ENCODE results near the gene PHACTR3. TPM values are rescaled to one million over a fixed set of nuclear protein-coding genes. Genes with fewer than 3 reads are reported as not detected.
"Not testable (repeated sequence)": the region's sequence is repeated elsewhere in the genome, so short reads cannot be mapped to it uniquely, and the experiment has no call there.

Gene PHACTR3
- total RNA-seq, 1 donor from 2014 or later, result 1.0 TPM

DNA sequence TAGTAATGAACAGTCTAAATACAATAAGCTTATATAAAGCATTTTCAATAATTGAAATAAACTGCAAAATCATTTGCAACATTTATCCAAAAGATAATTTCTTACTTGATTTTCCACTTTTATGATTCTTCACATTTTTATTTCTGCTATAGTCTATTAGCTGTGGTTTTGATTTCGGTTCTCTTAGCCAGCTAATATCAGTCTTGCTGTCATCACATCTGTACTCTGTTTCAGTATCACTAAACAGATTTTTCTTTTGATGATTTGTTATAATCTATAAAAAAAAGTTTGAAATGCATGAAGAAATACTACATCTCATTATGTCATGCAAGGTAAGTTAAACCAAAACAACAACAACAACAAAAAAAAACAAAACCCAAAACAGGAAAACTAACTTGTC lies 275.9 kb downstream of the PHACTR3 start:
- no peaks in the 10 kb centered on the region for H3K36me3 ChIP-seq (ENCODE audit: control insufficient read depth in 3 of 3, insufficient read depth in 3 of 3, low read length in 3 of 3)
- no peak overlapping the region for H3K9ac ChIP-seq (ENCODE audit: low read depth in 1 of 3, low read length in 3 of 3)
- no peaks in the 10 kb centered on the region for H3K9me3 ChIP-seq (ENCODE audit: control insufficient read depth in 3 of 3, low read length in 3 of 3)
- H3K27ac ChIP-seq (ENCODE audit: low read depth, low read length), result no peak overlapping the region
- no peaks in the 10 kb centered on the region for H3K4me1 ChIP-seq (ENCODE audit: control insufficient read depth in 3 of 3, insufficient read depth in 3 of 3, low read length in 3 of 3)
- no peak overlapping the region for H3K4me3 ChIP-seq (ENCODE audit: low read length in 3 of 3)
- no peaks in the 10 kb centered on the region for H3K27me3 ChIP-seq (ENCODE audit: control insufficient read depth in 3 of 3, insufficient read depth in 3 of 3, low read length in 3 of 3)

DNA sequence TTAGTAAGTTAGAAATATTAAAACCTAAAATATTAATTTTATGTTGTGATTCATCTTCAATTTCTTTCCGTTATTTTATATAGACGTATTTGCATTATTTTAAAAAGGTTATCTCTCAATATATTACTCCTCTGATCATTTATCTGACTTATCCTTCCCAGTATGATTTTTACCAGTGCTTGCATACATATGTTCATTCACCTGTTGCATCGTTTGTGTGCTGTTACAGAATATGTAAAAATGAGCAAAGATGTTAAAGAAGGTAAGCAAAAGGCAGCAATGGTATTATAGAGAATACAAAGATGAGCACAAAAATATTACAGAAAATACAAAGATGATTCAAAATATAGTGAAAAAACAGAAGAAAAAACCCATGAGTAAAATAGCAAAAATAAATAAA lies 280.2 kb downstream of the PHACTR3 start:
- H3K27ac ChIP-seq (ENCODE audit: low read depth, low read length), result no peak overlapping the region
- H3K9me3 ChIP-seq (ENCODE audit: control insufficient read depth in 3 of 3, low read length in 3 of 3), result no peaks in the 10 kb centered on the region
- H3K36me3 ChIP-seq (ENCODE audit: control insufficient read depth in 3 of 3, insufficient read depth in 3 of 3, low read length in 3 of 3), result no peaks in the 10 kb centered on the region
- H3K4me3 ChIP-seq (ENCODE audit: low read length in 3 of 3), result no peak overlapping the region
- H3K9ac ChIP-seq (ENCODE audit: low read depth in 1 of 3, low read length in 3 of 3), result no peak overlapping the region
- H3K27me3 ChIP-seq (ENCODE audit: control insufficient read depth in 3 of 3, insufficient read depth in 3 of 3, low read length in 3 of 3), result no peaks in the 10 kb centered on the region
- no peaks in the 10 kb centered on the region for H3K4me1 ChIP-seq (ENCODE audit: control insufficient read depth in 3 of 3, insufficient read depth in 3 of 3, low read length in 3 of 3)

GRCh38 chr20:59888050-59888449 lies 283.7 kb downstream of the PHACTR3 start:
- Histone ChIP-seq H3K9ac (ENCODE audit: low read depth in 1 of 3, low read length in 3 of 3) (no peak overlapping the region), H3K27me3 (ENCODE audit: control insufficient read depth in 3 of 3, insufficient read depth in 3 of 3, low read length in 3 of 3) (no peaks in the 10 kb centered on the region), H3K27ac (ENCODE audit: low read depth, low read length) (no peak overlapping the region), H3K4me3 (ENCODE audit: low read length in 3 of 3) (no peak overlapping the region), H3K9me3 (ENCODE audit: control insufficient read depth in 3 of 3, low read length in 3 of 3) (no peaks in the 10 kb centered on the region), H3K36me3 (ENCODE audit: control insufficient read depth in 3 of 3, insufficient read depth in 3 of 3, low read length in 3 of 3) (no peaks in the 10 kb centered on the region), H3K4me1 (ENCODE audit: control insufficient read depth in 3 of 3, insufficient read depth in 3 of 3, low read length in 3 of 3) (no peaks in the 10 kb centered on the region)

DNA sequence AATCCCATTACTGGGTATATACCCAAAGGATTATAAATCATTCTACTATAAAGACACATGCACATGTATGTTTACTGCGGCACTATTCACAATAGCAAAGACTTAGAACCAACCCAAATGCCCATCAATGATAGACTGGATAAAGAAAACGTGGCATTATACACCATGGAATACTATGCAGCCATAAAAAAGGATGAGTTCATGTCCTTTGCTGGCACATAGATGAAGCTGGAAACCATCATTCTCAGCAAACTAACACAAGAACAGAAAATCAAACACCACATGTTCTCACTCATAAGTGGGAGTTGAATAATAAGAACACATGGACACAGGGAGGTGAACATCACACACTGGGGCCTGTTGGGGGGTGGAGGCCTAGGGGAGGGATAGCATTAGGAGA lies 285.7 kb downstream of the PHACTR3 start:
- not testable (repeated sequence) for H3K9me3 ChIP-seq (ENCODE audit: control insufficient read depth in 3 of 3, low read length in 3 of 3); H3K4me3 ChIP-seq (ENCODE audit: low read length in 3 of 3); H3K4me1 ChIP-seq (ENCODE audit: control insufficient read depth in 3 of 3, insufficient read depth in 3 of 3, low read length in 3 of 3); H3K27ac ChIP-seq (ENCODE audit: low read depth, low read length); H3K27me3 ChIP-seq (ENCODE audit: control insufficient read depth in 3 of 3, insufficient read depth in 3 of 3, low read length in 3 of 3); H3K36me3 ChIP-seq (ENCODE audit: control insufficient read depth in 3 of 3, insufficient read depth in 3 of 3, low read length in 3 of 3); H3K9ac ChIP-seq (ENCODE audit: low read depth in 1 of 3, low read length in 3 of 3)

GRCh38 chr20:59891581-59891980 lies 287.2 kb downstream of the PHACTR3 start:
- no peak overlapping the region for H3K9ac ChIP-seq (ENCODE audit: low read depth in 1 of 3, low read length in 3 of 3)
- H3K9me3 ChIP-seq (ENCODE audit: control insufficient read depth in 3 of 3, low read length in 3 of 3), result no peaks in the 10 kb centered on the region
- no peak overlapping the region for H3K4me3 ChIP-seq (ENCODE audit: low read length in 3 of 3)
- H3K27ac ChIP-seq (ENCODE audit: low read depth, low read length), result no peak overlapping the region
- no peaks in the 10 kb centered on the region for H3K4me1 ChIP-seq (ENCODE audit: control insufficient read depth in 3 of 3, insufficient read depth in 3 of 3, low read length in 3 of 3)
- no peaks in the 10 kb centered on the region for H3K27me3 ChIP-seq (ENCODE audit: control insufficient read depth in 3 of 3, insufficient read depth in 3 of 3, low read length in 3 of 3)
- no peaks in the 10 kb centered on the region for H3K36me3 ChIP-seq (ENCODE audit: control insufficient read depth in 3 of 3, insufficient read depth in 3 of 3, low read length in 3 of 3)

GRCh38 chr20:59895908-59896307 lies 291.6 kb downstream of the PHACTR3 start:
- H3K4me3 ChIP-seq (ENCODE audit: low read length in 3 of 3), result no peak overlapping the region

More at GRCh38 chr20:59895908-59896307, 291.6 kb downstream of the PHACTR3 start:
- H3K27ac ChIP-seq (ENCODE audit: low read depth, low read length), result no peak overlapping the region
- no peaks in the 10 kb centered on the region for H3K27me3 ChIP-seq (ENCODE audit: control insufficient read depth in 3 of 3, insufficient read depth in 3 of 3, low read length in 3 of 3)
- H3K36me3 ChIP-seq (ENCODE audit: control insufficient read depth in 3 of 3, insufficient read depth in 3 of 3, low read length in 3 of 3), result no peaks in the 10 kb centered on the region
- no peak overlapping the region for H3K9ac ChIP-seq (ENCODE audit: low read depth in 1 of 3, low read length in 3 of 3)
- no peaks in the 10 kb centered on the region for H3K9me3 ChIP-seq (ENCODE audit: control insufficient read depth in 3 of 3, low read length in 3 of 3)
- H3K4me1 ChIP-seq (ENCODE audit: control insufficient read depth in 3 of 3, insufficient read depth in 3 of 3, low read length in 3 of 3), result no peaks in the 10 kb centered on the region

Small RNA genes lying within 50 kb of the gene (small RNA-seq; reads per million reads assigned to genes)
- not detected for gene RNU7-141P
